NCI-H146 treated with DMSO at 0.1 percent for 48 hours (cell line): ENCODE results near the gene GUCA2B.

Experiments
- DNase-seq: peaks from one replicate; lab custom pipeline; 2025; ENCODE audit not compliant: unreplicated experiment; lab: John Stamatoyannopoulos, UW

Gene GUCA2B

GRCh38 chr1:42184616-42185015 lies 31.4 kb downstream of the GUCA2B start:
- DNase-seq: no peak

DNA sequence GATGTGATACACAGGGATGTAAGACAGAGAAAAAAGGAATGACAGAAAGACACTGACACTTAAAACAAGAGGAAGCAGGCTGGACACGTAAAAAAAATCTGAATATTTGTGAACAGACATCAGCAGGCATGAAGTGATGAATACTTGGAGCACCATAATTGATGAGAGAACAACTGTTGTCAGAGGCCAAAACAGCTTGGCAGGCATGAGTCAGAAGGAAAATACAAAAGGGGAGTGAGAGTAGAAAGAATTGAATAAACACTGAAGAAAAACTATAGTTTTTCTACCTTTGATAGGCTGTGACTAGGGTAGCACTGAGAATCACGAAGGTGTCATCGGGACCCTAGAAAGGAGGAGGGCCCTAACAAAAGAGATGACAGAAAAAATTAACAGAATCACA lies 32.9 kb downstream of the GUCA2B start:
- DNase-seq: no peak

GRCh38 chr1:42189931-42190853 lies 37.0 kb downstream of the GUCA2B start:
- no peak for DNase-seq

DNA sequence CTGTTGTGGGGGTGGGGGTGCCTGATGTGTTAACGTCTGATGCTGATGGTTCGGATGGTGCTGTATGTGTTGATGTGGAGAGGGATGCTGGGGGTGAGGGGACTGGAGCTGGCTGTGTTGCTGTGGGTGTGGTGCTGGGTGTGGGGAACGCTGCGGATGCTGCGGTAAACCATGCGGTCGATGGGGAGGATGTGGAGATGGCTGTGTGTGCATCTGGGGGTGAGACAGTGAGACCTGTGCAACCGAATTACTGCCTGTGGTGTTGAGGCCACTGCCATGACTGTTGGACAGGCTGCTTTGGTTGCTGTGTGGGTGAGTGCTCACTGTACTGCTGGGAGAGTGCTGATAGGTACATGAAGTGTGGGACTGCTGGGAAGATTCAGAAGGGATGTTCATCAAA lies 38.1 kb downstream of the GUCA2B start:
- DNase-seq: no peak

DNA sequence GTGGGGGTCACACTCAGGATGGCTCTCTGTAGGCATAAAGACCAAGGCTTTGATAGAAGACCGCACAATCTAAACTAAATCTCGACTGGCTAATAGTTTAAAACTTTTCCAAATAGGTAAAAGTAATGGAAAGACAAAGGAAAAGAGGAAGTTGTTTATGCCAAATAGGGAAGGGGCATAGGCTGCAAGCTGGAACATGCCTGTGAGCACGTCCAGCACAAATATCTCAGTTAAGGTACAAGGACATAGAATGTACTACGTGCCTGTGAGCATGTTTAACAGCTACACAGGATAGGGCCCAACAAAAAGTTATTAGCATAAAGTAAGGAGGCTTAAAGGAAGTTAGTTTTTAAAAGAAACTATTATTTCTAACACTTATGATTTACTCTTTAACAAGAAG lies 38.9 kb downstream of the GUCA2B start:
- DNase-seq: no peak

DNA sequence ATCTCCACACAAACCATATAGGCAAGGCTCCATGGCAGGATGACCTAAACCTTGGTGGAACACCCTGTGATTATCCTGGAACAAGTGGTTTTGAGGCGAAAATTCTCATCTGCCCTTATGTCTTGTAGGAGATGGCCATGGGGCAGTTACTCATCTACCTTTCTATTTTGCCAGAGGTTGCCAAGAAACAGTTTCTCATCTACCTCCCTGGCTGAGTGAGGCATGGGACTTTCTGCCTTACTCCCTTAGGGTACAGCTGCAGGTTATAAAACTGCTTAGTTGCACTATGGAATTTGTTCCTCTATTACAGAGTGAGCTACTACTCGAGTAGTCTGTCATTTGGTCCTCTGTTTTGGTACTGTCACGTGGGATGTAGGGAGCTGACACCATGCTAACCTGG lies 42.6 kb downstream of the GUCA2B start:
- DNase-seq: no peak

GRCh38 chr1:42198251-42198650 lies 45.0 kb downstream of the GUCA2B start:
- DNase-seq: no peak

- no peak for DNase-seq
These were observed 48.8 kb downstream of the GUCA2B start for GRCh38 chr1:42201986-42202385.
